Measurements from ENCODE around the gene MAP1LC3B.
"Not testable (repeated sequence)": the region's sequence is repeated elsewhere in the genome, so short reads cannot be mapped to it uniquely, and the experiment has no call there.

The MAP1LC3B gene

DNA sequence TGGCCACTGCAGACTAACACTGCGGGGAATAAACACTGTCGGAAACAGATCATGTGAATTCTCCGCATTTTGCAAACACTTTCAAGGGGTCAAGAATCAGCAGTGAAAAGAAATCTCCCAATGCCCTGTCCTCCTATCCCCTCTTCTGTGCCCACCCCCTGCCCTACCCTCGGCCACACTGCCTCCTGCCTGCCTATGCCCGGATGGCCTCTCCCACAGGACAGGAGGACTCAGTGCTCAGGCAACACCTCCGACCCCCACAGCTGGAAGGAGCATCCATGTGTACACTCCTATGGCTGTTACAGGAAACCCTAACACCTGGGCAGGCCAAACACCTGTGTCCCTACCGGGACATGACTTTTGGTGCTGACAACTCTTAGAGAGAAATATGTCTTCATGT lies 33.0 kb upstream of the MAP1LC3B start:
- Histone ChIP-seq H3K27me3 (replicated peaks; ENCODE audit: insufficient read depth, low read length) (no peaks in the 10 kb centered on the region), H3K27ac (ENCODE audit: low read length) (no peak overlapping the region), H2AFZ (ENCODE audit: low read length) (no peak overlapping the region), H3K79me2 (ENCODE audit: low read length) (no peaks in the 10 kb centered on the region), H3K4me3 (ENCODE audit: low read length) (no peak overlapping the region), H4K20me1 (ENCODE audit: insufficient read depth, low read length) (no peaks in the 10 kb centered on the region), H3K9me3 (replicated peaks; ENCODE audit: insufficient read depth, low read length) (no peaks in the 10 kb centered on the region), H3K4me2 (ENCODE audit: low read depth, low read length) (no peak overlapping the region), H3F3A (ENCODE audit: insufficient read depth, low read length) (no peaks in the 10 kb centered on the region), H3K9me2 (replicated peaks; ENCODE audit: insufficient read depth, low read length) (no peaks in the 10 kb centered on the region), H3K4me1 (ENCODE audit: low read length) (no peaks in the 10 kb centered on the region), H3K9ac (ENCODE audit: low read length) (no peak overlapping the region), H3K36me3 (replicated peaks; ENCODE audit: insufficient read depth, low read length) (no peaks in the 10 kb centered on the region)
- DNase-seq = no peak
- TF ChIP-seq EZH2phosphoT487 (IDR thresholded peaks at IDR 0.05; ENCODE audit: low read length) (no peak), CTCF (IDR thresholded peaks at IDR 0.05; ENCODE audit: low read length) (no peak), EZH2 (optimal IDR thresholded peaks at IDR 0.05; ENCODE audit: low read depth, low read length) (no peak)

GRCh38 chr16:87360862-87361610 lies 31.1 kb upstream of the MAP1LC3B start:
- Histone ChIP-seq H3K9ac (ENCODE audit: low read length) (no peak overlapping the region), H4K20me1 (ENCODE audit: insufficient read depth, low read length) (no peaks in the 10 kb centered on the region), H3K4me1 (ENCODE audit: low read length) (no peaks in the 10 kb centered on the region), H2AFZ (ENCODE audit: low read length) (no peak overlapping the region), H3K27ac (ENCODE audit: low read length) (no peak overlapping the region), H3K36me3 (replicated peaks; ENCODE audit: insufficient read depth, low read length) (no peaks in the 10 kb centered on the region), H3F3A (ENCODE audit: insufficient read depth, low read length) (no peaks in the 10 kb centered on the region), H3K9me3 (replicated peaks; ENCODE audit: insufficient read depth, low read length) (no peaks in the 10 kb centered on the region), H3K4me3 (ENCODE audit: low read length) (no peak overlapping the region), H3K9me2 (replicated peaks; ENCODE audit: insufficient read depth, low read length) (no peaks in the 10 kb centered on the region), H3K4me2 (ENCODE audit: low read depth, low read length) (no peak overlapping the region), H3K27me3 (replicated peaks; ENCODE audit: insufficient read depth, low read length) (no peaks in the 10 kb centered on the region), H3K79me2 (ENCODE audit: low read length) (no peaks in the 10 kb centered on the region)
- no peak for DNase-seq
- no peak for TF ChIP-seq EZH2 (optimal IDR thresholded peaks at IDR 0.05; ENCODE audit: low read depth, low read length)
- no peak for TF ChIP-seq EZH2phosphoT487 (IDR thresholded peaks at IDR 0.05; ENCODE audit: low read length)
- no peak for TF ChIP-seq CTCF (IDR thresholded peaks at IDR 0.05; ENCODE audit: low read length)

DNA sequence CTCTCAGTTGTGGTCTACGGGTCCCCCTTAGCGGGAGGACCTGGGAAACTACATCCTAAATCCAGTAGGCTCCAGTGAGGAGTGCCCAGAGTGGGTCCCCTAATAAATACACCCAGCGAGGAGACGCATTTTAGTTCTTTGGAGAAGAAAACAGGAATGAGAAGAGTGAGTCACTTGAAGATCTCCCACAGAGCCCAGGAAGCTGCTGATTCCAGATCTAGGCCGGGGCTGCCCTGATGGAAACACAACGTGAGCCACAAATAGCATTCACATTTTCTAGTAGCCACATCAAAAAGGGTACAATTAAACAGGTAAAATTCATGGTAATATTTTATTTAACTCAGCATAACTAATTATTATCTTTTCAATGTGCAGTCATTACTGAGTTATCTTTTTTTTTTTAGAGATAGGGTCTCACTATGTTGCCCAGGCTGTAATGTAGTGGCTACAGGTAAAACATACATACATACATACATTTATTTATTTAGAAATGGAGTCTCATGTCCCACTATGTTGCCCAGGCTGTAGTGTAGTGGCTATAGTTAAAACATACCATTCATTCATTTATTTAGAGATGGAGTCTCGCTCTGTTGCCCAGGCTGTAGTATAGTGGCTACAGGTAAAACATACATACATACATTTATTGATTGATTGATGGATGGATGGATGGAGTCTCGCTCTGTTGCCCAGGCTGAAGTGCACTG lies 30.1 kb upstream of the MAP1LC3B start:
- Histone ChIP-seq H3K27ac (ENCODE audit: low read length) (no peak overlapping the region), H3K79me2 (ENCODE audit: low read length) (peaks cover under 1% of the 10 kb centered on the region; the same call in 1 of the 2 replicates), H3K36me3 (replicated peaks; ENCODE audit: insufficient read depth, low read length) (no peaks in the 10 kb centered on the region), H3K9me3 (replicated peaks; ENCODE audit: insufficient read depth, low read length) (no peaks in the 10 kb centered on the region), H3K27me3 (replicated peaks; ENCODE audit: insufficient read depth, low read length) (no peaks in the 10 kb centered on the region), H3K9ac (ENCODE audit: low read length) (no peak overlapping the region), H3K4me3 (ENCODE audit: low read length) (no peak overlapping the region), H3K4me1 (ENCODE audit: low read length) (no peaks in the 10 kb centered on the region), H2AFZ (ENCODE audit: low read length) (no peak overlapping the region), H3F3A (ENCODE audit: insufficient read depth, low read length) (no peaks in the 10 kb centered on the region), H3K4me2 (ENCODE audit: low read depth, low read length) (no peak overlapping the region), H3K9me2 (replicated peaks; ENCODE audit: insufficient read depth, low read length) (no peaks in the 10 kb centered on the region), H4K20me1 (ENCODE audit: insufficient read depth, low read length) (no peaks in the 10 kb centered on the region)
- DNase-seq = no peak
- no peak for TF ChIP-seq EZH2 (optimal IDR thresholded peaks at IDR 0.05; ENCODE audit: low read depth, low read length)
- no peak for TF ChIP-seq CTCF (IDR thresholded peaks at IDR 0.05; ENCODE audit: low read length)
- TF ChIP-seq EZH2phosphoT487 (IDR thresholded peaks at IDR 0.05; ENCODE audit: low read length) = no peak

DNA sequence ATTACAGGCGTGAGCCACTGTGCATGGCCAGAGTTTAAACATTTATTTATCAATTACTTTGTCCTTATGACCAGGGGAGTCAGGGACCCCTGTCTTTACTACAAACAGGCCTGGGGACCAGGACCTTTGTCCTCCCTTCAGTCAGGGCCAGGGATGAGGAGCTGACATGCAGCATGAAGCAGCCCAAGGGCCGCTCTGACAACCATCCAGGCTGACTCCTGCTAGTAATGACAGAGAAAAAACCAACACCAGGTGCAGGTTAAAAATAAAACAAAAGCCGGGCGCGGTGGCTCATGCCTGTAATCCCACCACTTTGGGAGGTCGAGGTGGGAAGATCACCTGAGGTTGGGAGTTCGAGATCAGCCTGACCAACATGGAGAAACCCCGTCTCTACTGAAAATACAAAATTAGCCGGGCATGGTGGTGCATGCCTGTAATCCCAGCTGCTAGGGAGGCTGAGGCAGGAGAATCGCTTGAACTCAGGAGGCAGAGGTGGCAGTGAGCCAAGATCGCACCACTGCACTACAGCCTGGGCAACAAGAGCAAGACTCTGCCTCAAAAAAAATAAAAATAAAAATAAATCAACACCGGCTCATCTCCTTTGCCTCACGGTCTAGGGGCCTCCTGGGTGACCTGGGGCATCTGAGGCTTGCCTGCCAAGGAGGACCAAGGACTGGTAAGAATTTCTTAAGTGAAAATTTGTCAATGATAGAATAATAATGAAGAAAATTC lies 29.1 kb upstream of the MAP1LC3B start:
- not testable (repeated sequence) for H3F3A ChIP-seq (ENCODE audit: insufficient read depth, low read length); H3K36me3 ChIP-seq (replicated peaks; ENCODE audit: insufficient read depth, low read length); H3K9me2 ChIP-seq (replicated peaks; ENCODE audit: insufficient read depth, low read length); H3K4me3 ChIP-seq (ENCODE audit: low read length); H3K9me3 ChIP-seq (replicated peaks; ENCODE audit: insufficient read depth, low read length); H2AFZ ChIP-seq (ENCODE audit: low read length); H3K27ac ChIP-seq (ENCODE audit: low read length); H3K79me2 ChIP-seq (ENCODE audit: low read length); DNase-seq; H3K4me1 ChIP-seq (ENCODE audit: low read length); H3K27me3 ChIP-seq (replicated peaks; ENCODE audit: insufficient read depth, low read length); H4K20me1 ChIP-seq (ENCODE audit: insufficient read depth, low read length); H3K9ac ChIP-seq (ENCODE audit: low read length); H3K4me2 ChIP-seq (ENCODE audit: low read depth, low read length)

Data from MM.1S (cell line).